WTC11 (cell line): ENCODE results near the gene SEMA5B. TPM values are rescaled to one million over a fixed set of nuclear protein-coding genes. Genes with fewer than 3 reads are reported as not detected.

Experiments
- ATAC-seq: fragments of 200-7000 bp; cut with Tn5 transposase; 2 replicates; pipeline ENCODE4 v1.10.0; 2021; ENCODE audit warnings: mild to moderate bottlenecking, moderate library complexity
- CTCF ChIA-PET: fragments of 300-600 bp; sonication (Branson Sonifier 250); formaldehyde crosslinking; loops from one replicate; lab custom pipeline; 2021; ENCODE audit warnings: antibody characterized with exemption; lab: Charles Lee
- POLR2A ChIA-PET: fragments of 350-600 bp; sonication (Branson Sonifier 250); formaldehyde crosslinking; loops from one replicate; lab custom pipeline; 2021; ENCODE audit warnings: antibody characterized with exemption; lab: Charles Lee
- DNase-seq: peaks from one replicate; pipeline ENCODE4 v3.0.0; 2021; ENCODE audit warnings: low spot score
- H3K27ac Mint-ChIP-seq: 2 replicates; pipeline ENCODE4 v1.8.0; 2021; ENCODE audit warnings: mixed read lengths
- H3K27me3 Mint-ChIP-seq: 2 replicates; pipeline ENCODE4 v1.8.0; 2021; ENCODE audit warnings: low read depth, mild to moderate bottlenecking, moderate library complexity, mixed read lengths
- H3K36me3 Mint-ChIP-seq: 2 replicates; pipeline ENCODE4 v1.8.0; 2021; ENCODE audit warnings: mixed read lengths
- H3K4me1 Mint-ChIP-seq: 2 replicates; pipeline ENCODE4 v1.8.0; 2022; ENCODE audit warnings: mixed read lengths
- H3K4me3 Mint-ChIP-seq: 2 replicates; pipeline ENCODE4 v1.8.0; 2021; ENCODE audit warnings: mild to moderate bottlenecking, moderate library complexity, mixed read lengths
- H3K9me3 Mint-ChIP-seq: 2 replicates; pipeline ENCODE4 v1.8.0; 2021; ENCODE audit warnings: mixed read lengths
- ATF1 ChIP-seq: sonication (generic); formaldehyde crosslinking; IDR thresholded peaks from 2 replicates; pipeline ENCODE4 v1.8.1; 2023; ENCODE audit warnings: mild to moderate bottlenecking, moderate library complexity, missing genetic modification reagents
- FOXP1 ChIP-seq: sonication (generic); formaldehyde crosslinking; IDR thresholded peaks from 2 replicates; pipeline ENCODE4 v1.8.0; 2022; ENCODE audit warnings: missing genetic modification reagents, mild to moderate bottlenecking, moderate library complexity, borderline replicate concordance
- JUN ChIP-seq: sonication (generic); formaldehyde crosslinking; IDR thresholded peaks from 2 replicates; pipeline ENCODE4 v1.8.0; 2023; ENCODE audit warnings: mild to moderate bottlenecking, missing genetic modification reagents
- NR1H2 ChIP-seq: sonication (generic); formaldehyde crosslinking; IDR thresholded peaks from 2 replicates; pipeline ENCODE4 v1.9.0; 2021; ENCODE audit warnings: mild to moderate bottlenecking, moderate library complexity, missing genetic modification reagents
- TEAD4 ChIP-seq: sonication (generic); formaldehyde crosslinking; IDR thresholded peaks from 2 replicates; pipeline ENCODE4 v1.8.0; 2022; ENCODE audit warnings: mild to moderate bottlenecking, missing genetic modification reagents
- ZNF219 ChIP-seq: sonication (generic); formaldehyde crosslinking; IDR thresholded peaks from 2 replicates; pipeline ENCODE4 v1.8.0; 2023; ENCODE audit warnings: missing genetic modification reagents, mild to moderate bottlenecking, borderline replicate concordance
- ZNF263 ChIP-seq: sonication (generic); formaldehyde crosslinking; IDR thresholded peaks from 2 replicates; pipeline ENCODE4 v1.8.1; 2022; ENCODE audit warnings: low read depth, mild to moderate bottlenecking, moderate library complexity, missing genetic modification reagents
- total RNA-seq: library from RNA; stranded (reverse); gene quantifications from 3 replicates; pipeline ENCODE4 v1.2.3, GENCODE V29; 2021
- TF ChIP-seq, protein P1 (sequence below): sonication (generic); formaldehyde crosslinking; IDR thresholded peaks from 2 replicates; pipeline ENCODE4 v1.8.0; 2023; ENCODE audit warnings: missing genetic modification reagents, mild to moderate bottlenecking, borderline replicate concordance
- TF ChIP-seq, protein P2 (sequence below): fragments of 250-450 bp; sonication (Bioruptor Pico); IDR thresholded peaks from 2 replicates; pipeline ENCODE4 v1.9.0; 2021; ENCODE audit warnings: moderate library complexity, mild to moderate bottlenecking, inconsistent platforms, borderline replicate concordance
- TF ChIP-seq, protein P3 (sequence below): sonication (generic); formaldehyde crosslinking; IDR thresholded peaks from 2 replicates; pipeline ENCODE4 v1.8.1; 2023; ENCODE audit warnings: mild to moderate bottlenecking, missing genetic modification reagents, moderate library complexity
- TF ChIP-seq, protein P4 (sequence below): fragments of 200-600 bp; IDR thresholded peaks from 2 replicates; pipeline ENCODE4 v1.8.0; 2022; ENCODE audit warnings: antibody characterized with exemption

SEMA5B gene
- total RNA-seq, 1 experiment from 2014 or later: 20.7 TPM

DNA sequence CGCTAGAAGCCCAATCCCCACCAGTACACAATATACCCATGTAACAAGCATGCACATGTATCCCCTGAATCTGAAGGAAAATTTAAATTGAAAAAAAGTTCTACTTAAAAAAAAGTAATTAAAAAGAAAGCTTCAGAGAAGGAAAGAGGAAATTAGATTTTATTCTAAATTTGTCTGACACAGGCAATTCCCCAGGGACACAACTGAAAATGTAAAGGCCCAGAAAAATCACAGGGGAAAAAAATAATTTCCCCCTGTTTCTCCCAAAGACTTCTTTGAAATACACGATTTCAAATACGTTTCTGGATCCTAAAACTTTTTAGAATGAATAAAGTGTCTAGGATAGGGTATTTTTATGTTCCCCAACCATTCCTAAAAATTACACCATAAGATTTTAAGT lies 42.9 kb downstream of the SEMA5B start (continued):
- TF ChIP-seq, protein P1, sequence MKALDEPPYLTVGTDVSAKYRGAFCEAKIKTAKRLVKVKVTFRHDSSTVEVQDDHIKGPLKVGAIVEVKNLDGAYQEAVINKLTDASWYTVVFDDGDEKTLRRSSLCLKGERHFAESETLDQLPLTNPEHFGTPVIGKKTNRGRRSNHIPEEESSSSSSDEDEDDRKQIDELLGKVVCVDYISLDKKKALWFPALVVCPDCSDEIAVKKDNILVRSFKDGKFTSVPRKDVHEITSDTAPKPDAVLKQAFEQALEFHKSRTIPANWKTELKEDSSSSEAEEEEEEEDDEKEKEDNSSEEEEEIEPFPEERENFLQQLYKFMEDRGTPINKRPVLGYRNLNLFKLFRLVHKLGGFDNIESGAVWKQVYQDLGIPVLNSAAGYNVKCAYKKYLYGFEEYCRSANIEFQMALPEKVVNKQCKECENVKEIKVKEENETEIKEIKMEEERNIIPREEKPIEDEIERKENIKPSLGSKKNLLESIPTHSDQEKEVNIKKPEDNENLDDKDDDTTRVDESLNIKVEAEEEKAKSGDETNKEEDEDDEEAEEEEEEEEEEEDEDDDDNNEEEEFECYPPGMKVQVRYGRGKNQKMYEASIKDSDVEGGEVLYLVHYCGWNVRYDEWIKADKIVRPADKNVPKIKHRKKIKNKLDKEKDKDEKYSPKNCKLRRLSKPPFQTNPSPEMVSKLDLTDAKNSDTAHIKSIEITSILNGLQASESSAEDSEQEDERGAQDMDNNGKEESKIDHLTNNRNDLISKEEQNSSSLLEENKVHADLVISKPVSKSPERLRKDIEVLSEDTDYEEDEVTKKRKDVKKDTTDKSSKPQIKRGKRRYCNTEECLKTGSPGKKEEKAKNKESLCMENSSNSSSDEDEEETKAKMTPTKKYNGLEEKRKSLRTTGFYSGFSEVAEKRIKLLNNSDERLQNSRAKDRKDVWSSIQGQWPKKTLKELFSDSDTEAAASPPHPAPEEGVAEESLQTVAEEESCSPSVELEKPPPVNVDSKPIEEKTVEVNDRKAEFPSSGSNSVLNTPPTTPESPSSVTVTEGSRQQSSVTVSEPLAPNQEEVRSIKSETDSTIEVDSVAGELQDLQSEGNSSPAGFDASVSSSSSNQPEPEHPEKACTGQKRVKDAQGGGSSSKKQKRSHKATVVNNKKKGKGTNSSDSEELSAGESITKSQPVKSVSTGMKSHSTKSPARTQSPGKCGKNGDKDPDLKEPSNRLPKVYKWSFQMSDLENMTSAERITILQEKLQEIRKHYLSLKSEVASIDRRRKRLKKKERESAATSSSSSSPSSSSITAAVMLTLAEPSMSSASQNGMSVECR (CRISPR knock-in tag): no peak
- TF ChIP-seq ZNF263 (CRISPR knock-in tag) (no peak), NR1H2 (CRISPR knock-in tag) (no peak)

DNA sequence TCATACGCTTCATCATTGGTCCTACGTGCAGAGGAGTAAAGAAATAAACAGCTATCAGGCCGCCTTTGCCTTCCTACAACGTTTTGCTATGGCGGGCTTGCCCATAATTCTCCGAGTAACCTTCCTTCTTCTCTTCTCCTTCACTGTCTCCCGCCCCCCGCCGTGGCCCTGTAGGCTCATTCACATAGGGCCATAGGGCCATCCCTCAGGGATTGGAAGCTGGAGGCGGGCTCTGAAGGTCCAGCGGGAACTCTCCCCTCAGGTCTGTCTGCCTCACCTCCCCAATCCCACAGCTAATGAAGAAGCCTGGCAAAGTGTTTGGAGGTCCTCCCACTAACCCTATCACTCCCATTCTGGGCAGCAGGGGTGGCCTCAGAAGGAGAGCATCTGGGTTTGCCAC lies 43.6 kb downstream of the SEMA5B start:
- no peaks in the 10 kb centered on the region for H3K9me3 Mint-ChIP-seq
- POLR2A ChIA-PET: interaction anchor here (0.6 to 1.2 kb wide), 3 partner anchors 14 to 218 kb away, joined by 3 to 8 read pairs (median 4); partner anchors contain the start of gene SEC22A
- TF ChIP-seq, protein P2, sequence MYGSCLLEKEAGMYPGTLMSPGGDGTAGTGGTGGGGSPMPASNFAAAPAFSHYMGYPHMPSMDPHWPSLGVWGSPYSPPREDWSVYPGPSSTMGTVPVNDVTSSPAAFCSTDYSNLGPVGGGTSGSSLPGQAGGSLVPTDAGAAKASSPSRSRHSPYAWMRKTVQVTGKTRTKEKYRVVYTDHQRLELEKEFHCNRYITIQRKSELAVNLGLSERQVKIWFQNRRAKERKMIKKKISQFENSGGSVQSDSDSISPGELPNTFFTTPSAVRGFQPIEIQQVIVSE (CRISPR knock-in tag): no peak
- no peak for TF ChIP-seq ATF1 (CRISPR knock-in tag)
- TF ChIP-seq, protein P1 (CRISPR knock-in tag): no peak
- TF ChIP-seq, all 79 proteins: peak for 0
- Mint-ChIP-seq H3K4me1 (peaks cover 73% of the 10 kb centered on the region), H3K27me3 (no peaks in the 10 kb centered on the region), H3K4me3 (no peak overlapping the region), H3K27ac (no peak overlapping the region), H3K36me3 (no peaks in the 10 kb centered on the region)
- peak; percentile 47 for DNase-seq
- ATAC-seq: peak; percentile 36
- CTCF ChIA-PET: interaction anchor here (0.9 to 2.9 kb wide), 9 partner anchors 9 to 229 kb away, joined by 3 to 22 read pairs (median 4); partner anchors contain the start of genes PDIA5 and SEMA5B

DNA sequence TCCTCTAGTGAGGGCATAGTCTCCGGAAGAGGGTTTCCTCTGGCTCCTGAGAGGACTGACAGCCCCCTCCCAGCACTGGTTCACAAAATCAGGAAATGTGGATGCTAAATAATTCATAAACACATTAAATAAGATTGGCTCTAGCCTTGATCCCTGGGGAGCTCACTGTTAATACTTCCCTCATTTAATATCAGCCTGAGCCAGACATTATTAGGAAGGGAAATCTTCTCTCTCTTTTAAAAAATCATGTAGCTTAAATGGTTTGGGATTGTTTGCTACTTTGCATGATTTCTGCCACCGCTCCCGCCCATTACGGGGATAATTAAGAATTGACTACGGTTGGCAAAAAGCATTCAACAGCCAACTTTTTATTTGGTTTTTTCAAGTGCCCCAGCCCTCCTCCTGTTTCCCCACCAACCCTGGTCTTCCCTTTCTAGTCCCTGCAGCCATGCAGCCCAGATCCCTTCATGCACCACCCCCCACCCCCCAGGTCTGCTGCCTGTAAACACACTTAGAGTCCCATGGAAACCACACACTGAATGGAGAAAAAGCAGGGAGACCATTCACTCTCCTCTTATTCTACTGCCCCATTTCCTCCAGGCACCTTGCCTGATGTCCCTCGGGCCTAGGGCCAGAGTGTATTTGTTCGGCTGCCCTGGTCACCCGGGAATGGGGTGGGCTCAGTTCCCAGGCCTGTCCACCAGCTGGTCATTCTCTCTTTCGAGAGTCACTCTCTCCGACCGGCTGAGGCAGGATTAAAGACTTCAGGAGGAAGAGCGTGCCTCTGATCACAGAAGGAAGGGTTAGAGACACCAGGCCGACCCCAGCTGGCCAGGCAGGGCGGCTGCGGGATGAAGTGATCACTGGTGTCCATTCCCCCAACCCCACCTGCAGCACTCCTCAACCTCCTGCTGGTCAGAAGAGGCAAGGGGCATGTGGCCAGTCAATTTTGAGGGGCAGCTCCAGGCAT lies 45.1 kb downstream of the SEMA5B start:
- H3K4me3 Mint-ChIP-seq: no peak overlapping the region

DNA sequence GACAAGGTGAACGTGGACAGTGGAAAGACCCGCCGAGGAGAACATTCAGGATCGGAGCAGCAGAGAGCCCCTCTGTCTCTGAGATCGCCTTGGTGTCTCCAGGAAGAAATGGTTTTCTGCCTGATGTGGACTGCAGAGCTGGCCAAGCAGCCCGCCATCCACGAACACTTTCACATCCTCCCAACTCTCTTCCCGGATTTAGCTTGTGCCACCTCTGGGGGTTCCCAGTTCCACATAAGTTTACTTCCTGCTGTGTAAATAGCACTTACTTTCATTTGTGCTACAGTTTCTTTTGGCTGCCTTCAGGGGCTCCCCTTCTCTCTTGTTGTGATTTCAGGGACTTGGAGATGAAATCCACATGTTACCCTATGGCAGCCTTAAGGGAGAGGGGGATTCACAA lies 48.4 kb downstream of the SEMA5B start:
- Mint-ChIP-seq H3K36me3 (no peaks in the 10 kb centered on the region), H3K4me3 (no peak overlapping the region), H3K4me1 (peaks cover 71% of the 10 kb centered on the region), H3K9me3 (no peaks in the 10 kb centered on the region), H3K27ac (no peak overlapping the region)
- CTCF ChIA-PET: interaction anchor here (0.9 kb wide), 1 partner anchor 31 kb away, joined by 3 read pairs; no protein-coding TSS in a partner anchor
- POLR2A ChIA-PET: no interaction called here
- DNase-seq (no peak), ATAC-seq (no peak)
- TF ChIP-seq TEAD4 (CRISPR knock-in tag): no peak
- TF ChIP-seq JUN (CRISPR knock-in tag): no peak
- TF ChIP-seq, protein P3, sequence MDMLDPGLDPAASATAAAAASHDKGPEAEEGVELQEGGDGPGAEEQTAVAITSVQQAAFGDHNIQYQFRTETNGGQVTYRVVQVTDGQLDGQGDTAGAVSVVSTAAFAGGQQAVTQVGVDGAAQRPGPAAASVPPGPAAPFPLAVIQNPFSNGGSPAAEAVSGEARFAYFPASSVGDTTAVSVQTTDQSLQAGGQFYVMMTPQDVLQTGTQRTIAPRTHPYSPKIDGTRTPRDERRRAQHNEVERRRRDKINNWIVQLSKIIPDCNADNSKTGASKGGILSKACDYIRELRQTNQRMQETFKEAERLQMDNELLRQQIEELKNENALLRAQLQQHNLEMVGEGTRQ: no peak
- no peak for TF ChIP-seq ZNF219
- TF ChIP-seq, protein P4, sequence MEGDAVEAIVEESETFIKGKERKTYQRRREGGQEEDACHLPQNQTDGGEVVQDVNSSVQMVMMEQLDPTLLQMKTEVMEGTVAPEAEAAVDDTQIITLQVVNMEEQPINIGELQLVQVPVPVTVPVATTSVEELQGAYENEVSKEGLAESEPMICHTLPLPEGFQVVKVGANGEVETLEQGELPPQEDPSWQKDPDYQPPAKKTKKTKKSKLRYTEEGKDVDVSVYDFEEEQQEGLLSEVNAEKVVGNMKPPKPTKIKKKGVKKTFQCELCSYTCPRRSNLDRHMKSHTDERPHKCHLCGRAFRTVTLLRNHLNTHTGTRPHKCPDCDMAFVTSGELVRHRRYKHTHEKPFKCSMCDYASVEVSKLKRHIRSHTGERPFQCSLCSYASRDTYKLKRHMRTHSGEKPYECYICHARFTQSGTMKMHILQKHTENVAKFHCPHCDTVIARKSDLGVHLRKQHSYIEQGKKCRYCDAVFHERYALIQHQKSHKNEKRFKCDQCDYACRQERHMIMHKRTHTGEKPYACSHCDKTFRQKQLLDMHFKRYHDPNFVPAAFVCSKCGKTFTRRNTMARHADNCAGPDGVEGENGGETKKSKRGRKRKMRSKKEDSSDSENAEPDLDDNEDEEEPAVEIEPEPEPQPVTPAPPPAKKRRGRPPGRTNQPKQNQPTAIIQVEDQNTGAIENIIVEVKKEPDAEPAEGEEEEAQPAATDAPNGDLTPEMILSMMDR: no peak
- TF ChIP-seq, all 79 proteins: peak for 0
- no peaks in the 10 kb centered on the region for H3K27me3 Mint-ChIP-seq

More for the DNA sequence above, 45.1 kb downstream of the SEMA5B start:
- Mint-ChIP-seq H3K4me1 (peaks cover 72% of the 10 kb centered on the region), H3K36me3 (no peaks in the 10 kb centered on the region), H3K27me3 (no peaks in the 10 kb centered on the region), H3K9me3 (no peaks in the 10 kb centered on the region), H3K27ac (no peak overlapping the region)
- ChIA-PET CTCF (interaction anchor here (0.7 to 2.9 kb wide), 7 partner anchors 11 to 85 kb away, joined by 3 to 22 read pairs (median 4); partner anchors contain the start of gene PDIA5), POLR2A (no interaction called here)
- TF ChIP-seq TEAD4 (CRISPR knock-in tag) (no peak), FOXP1 (CRISPR knock-in tag) (0 out of 2 replicates have a peak, but pooled peaks have one; percentile 42)
- peak; percentile 40 for DNase-seq
- ATAC-seq: peak; percentile 8; the same call in 1 of the 2 replicates
